NCI-H2196 (cell line): Measurements from ENCODE around the gene SYTL5.
"Not testable (repeated sequence)": the region's sequence is repeated elsewhere in the genome, so short reads cannot be mapped to it uniquely, and the experiment has no call there.

Experiments used
- DNase-seq: peaks from one replicate; lab custom pipeline; 2025; ENCODE audit not compliant: unreplicated experiment; lab: John Stamatoyannopoulos, UW

The SYTL5 gene

DNA sequence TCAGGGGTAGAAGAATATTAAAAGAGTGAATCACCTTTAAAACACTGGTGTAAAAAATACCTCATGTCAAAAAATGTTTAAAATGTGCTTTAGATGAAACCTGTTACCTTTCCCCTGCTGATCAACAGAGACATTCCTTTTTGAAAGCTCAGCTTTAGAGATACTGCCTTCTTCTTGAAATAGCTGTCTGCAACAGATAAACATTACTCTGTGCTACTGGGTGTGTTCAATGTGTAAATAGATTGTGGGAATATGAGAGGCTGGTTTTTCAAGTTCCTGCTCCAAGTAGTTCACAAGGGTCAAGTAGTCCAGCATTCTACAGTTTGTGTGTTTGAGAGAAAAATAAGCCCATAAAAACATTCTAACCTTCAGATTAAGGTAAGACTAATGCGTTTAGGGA is at the start of gene SYTL5:
SYTL5 (plus strand) TSS at position 263 of the 400 bp plus-strand sequence. CDS start 27,337 bp downstream, outside the sequence.
- peak; percentile 20 for DNase-seq

DNA sequence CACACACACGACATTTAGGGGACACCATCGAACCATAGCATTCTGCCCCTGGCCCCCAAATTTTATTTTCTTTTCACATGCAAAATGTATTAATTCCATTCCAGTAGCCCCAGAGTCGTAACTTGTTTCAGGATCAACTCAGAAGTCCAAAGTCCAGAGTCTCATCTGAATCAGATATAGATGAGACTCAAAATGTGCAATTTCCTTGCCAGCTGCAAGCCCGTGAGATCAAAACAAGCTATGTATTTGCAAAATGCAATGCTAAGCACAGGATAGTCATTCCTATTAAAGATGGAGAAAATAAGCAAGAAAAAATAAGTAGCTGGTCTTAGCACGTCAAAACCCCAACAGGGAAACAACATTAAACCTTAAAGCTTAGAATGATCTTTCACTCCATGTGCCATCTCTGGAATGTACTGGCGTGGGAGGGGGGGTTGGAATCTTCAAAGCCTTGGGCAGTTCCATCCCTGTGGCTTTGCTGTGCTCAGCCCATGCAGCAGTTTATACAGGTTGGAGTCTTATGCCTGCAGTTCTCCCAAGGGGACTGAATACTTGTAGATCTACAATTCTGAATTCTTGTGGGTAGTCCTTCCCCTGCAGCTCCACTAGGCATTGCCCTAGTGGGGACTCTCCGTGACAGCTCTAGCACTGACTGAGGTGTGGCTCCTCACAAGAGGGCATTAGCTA is 47.7 kb upstream of the SYTL5 start:
- DNase-seq: no peak

- no peak for DNase-seq
Observed at GRCh38 chrX:37959212-37960021, 46.9 kb upstream of the SYTL5 start.

GRCh38 chrX:37961118-37961517 is 45.2 kb upstream of the SYTL5 start:
- no peak for DNase-seq

- DNase-seq: no peak
Observed at GRCh38 chrX:37967714-37968113, 38.6 kb upstream of the SYTL5 start.

GRCh38 chrX:37975421-37975820 is 30.9 kb upstream of the SYTL5 start:
- no peak for DNase-seq

- no peak for DNase-seq
Observed at GRCh38 chrX:37976153-37976552, 30.2 kb upstream of the SYTL5 start.

- DNase-seq: no peak
Observed at GRCh38 chrX:37984880-37985279, 21.5 kb upstream of the SYTL5 start.

- no peak for DNase-seq
Observed at GRCh38 chrX:37986893-37987292, 19.5 kb upstream of the SYTL5 start.

GRCh38 chrX:37989304-37989703 is 17.0 kb upstream of the SYTL5 start:
- DNase-seq: no peak

DNA sequence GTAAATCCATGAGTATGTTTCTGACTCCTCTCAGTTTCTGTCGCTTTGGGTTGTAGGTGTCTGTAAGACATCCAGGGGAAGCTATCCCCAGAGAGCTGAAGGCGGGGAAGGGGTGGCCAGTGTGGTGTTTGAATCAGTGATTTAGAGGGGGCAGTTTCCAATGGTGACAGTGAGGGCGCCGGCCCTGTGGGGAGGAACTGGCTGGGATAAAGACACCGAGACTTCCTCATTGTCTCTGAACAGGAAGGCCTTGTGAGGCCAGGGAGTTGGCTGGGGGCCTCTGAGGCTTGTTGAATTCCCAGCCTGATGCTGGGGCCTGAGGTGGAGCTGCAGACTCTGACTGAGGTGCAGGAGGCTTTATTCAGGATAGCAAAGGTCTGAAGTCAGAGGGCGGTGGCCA is 15.1 kb upstream of the SYTL5 start:
- DNase-seq: not testable (repeated sequence)

GRCh38 chrX:37993176-37993575 is 13.2 kb upstream of the SYTL5 start:
- no peak for DNase-seq

DNA sequence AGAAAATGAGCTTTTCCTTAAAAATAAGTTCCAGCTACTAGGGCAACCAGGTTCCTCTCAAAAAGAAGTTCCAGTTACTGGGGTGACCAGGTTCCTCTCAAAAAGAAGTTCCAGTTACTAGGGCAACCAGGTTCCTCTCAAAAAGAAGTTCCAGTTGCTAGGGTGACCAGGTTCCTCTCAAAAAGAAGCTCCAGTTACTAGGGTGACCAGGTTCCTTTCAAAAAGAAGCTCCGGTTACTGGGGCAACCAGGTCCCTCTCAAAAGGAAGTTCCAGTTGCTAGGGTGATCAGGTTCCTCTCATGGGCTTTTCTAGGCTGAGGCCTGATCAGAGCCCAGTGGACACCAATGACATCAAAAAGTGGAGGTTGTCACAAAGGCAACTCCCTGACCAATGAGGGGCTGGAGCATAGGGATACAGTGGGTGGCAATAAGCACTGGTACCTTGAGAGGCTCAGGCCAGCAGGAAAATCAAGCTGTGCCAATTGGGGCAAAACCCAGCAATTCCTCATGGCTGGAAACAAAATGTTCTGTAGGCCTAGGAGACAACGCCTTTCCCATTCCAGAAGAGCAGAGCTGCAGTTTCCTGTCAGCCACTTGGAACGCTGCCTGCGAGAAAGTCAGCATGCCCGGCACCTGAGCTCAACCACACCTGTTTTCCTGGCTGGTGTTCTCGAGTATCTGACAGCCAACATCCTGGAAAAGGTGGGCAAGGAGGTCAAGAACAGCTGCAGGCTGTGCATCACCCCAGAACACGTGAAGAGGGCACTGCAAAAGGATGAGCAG is 12.3 kb upstream of the SYTL5 start:
- DNase-seq: peak; percentile 89

GRCh38 chrX:37995428-37995827 is 10.9 kb upstream of the SYTL5 start:
- no peak for DNase-seq

- no peak for DNase-seq
Observed at GRCh38 chrX:37997096-37997495, 9.3 kb upstream of the SYTL5 start.

- DNase-seq: peak; percentile 21
Observed at GRCh38 chrX:37998586-37999262, 7.6 kb upstream of the SYTL5 start.

GRCh38 chrX:38000706-38001105 is 5.6 kb upstream of the SYTL5 start:
- no peak for DNase-seq

GRCh38 chrX:38004046-38004445 is 2.3 kb upstream of the SYTL5 start:
- no peak for DNase-seq

DNA sequence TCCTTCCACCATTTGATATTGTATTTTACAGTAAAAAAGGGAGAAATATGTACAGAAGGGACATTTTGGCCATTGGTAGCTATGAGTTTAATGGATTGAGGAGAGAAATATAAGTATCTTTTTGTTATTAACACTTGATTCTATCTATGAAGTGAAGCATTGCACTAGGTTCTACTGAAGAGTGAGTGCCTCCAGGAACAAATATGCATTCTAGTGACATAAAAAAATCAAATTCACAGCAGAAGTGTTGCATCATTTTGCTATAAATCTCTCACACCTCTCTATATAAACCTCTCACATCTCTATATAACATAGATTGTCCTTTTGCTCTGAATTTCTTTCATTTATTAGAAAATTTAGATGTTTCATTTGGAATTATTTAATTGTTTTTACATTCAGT is 425 bp downstream of the SYTL5 start:
- no peak for DNase-seq

DNA sequence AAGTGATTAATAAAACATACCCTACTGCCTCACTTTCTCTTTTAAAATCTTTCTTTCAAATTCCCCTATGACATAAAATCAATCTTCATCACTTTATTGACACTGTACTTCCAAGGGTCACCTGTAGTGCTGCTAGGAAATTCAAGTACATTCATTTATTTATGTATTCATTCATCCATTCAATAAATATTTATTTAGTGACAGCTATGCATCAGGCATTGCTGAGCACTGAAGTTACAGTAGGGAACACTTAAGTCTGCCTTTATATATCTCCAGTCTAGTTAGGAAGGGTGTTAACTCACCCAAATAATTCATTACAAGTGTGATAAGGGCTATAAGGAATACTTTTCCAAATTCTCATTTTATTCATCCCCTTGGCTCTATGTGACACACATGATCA is 2.3 kb downstream of the SYTL5 start:
- no peak for DNase-seq

- DNase-seq: no peak
Observed at GRCh38 chrX:38009641-38010040, 3.3 kb downstream of the SYTL5 start.
